ENCODE results near the gene ARFRP1.
A peak's percentile ranks its signal among the peaks of the same experiment; 100 is the strongest.

ARFRP1 gene, protein sequence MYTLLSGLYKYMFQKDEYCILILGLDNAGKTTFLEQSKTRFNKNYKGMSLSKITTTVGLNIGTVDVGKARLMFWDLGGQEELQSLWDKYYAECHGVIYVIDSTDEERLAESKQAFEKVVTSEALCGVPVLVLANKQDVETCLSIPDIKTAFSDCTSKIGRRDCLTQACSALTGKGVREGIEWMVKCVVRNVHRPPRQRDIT

GRCh38 chr20:63707558-63708300 is at the start of gene ARFRP1, which contains the start of gene ZGPAT:
Gene ARFRP1, minus strand, starts transcription at chr20:63707976. Its CDS starts 885 bp downstream, at chr20:63707091.
Gene ZGPAT, plus strand, starts transcription at chr20:63708039. Its CDS starts 542 bp downstream, at chr20:63708581.
- DNase-seq, result peak; percentile 61

GRCh38 chr20:63756648-63756991 is 48.8 kb upstream of the ARFRP1 start:
- DNase-seq, result no peak

DNA sequence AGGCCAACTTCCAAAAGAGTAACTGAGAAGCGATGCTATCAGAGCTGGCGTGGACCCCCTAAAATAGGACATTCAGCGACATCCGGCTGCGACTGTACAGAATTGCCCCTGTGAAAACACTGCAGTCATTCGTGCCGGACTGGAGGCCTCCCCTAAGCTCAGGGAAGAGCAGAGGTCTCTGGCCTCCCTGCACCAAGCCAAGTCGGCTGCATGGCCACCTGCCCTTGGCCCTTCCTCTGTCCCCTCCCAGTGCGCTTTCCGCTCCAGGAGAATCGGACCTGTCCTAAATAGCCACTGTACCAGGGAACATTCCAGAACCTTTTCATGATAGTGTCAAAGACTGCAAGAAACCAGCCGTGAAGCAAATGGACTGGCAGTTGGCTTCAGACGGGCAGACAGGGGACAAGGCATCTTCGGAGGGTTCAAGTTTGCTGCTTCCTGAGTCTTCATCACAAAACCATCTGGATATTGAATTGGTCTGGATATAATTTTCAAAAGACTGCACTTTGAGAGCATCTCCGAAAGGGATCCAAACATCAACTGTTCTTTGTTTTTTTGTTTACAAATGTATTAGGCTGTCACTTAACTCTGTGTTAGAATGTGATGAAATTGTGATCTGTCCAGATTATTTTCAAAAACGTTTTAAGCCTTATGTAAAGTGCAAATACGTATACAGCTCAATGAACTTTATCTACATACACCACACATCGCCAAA is 48.3 kb upstream of the ARFRP1 start:
- DNase-seq, result no peak

DNA sequence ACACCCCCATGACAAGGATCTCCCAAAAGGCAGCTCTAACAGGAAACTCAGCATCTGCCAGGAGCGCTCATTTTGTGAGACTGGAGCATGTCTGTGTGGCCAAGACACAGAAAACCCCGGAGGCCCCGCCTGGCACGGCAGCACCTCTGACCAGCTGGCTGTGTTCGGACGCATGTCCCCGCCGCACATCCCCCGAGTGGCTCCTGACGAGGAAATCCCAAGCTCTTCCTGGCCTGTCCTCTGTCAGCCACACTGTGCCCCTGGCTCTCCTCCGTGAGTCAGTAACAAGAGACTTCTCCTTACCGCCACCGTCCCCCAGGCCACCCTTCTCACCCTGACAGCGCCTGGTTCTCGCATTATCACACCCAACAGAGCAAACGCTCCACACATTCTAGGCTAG is 46.2 kb upstream of the ARFRP1 start:
- no peak for DNase-seq

GRCh38 chr20:63753381-63753780 is 45.6 kb upstream of the ARFRP1 start:
- DNase-seq, result no peak

DNA sequence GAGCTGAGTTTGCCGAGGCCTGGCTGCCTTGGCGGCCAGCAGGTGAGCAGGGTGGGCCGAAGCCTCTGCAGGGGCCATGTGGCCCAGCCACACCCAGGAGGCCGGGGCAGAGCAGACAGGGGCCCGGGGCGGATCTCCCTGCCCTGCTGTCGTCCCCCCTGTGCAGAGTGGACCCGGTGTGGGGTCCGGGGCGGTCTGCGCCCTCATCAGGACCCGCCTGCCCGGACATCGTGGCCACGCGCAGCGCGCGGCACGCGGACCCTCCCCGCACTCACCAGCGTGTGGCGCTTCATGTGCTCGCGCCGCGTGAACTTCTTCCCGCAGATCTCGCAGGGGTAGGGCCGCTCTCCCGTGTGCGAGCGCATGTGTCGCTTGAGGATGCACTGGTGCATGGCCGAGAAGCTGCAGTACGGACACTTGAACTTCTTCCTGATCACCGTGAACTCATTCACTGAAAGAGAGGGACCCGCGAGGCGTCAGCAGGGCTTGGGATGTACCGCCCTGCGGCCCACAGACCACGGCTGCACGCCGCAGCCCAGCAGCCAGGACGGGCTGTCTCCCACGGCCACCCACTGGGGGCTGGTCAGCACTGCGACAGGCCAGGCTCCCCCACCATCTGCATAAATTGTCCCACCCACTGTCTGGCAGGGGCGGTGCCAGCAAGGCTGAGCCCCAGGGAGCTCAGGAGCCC is 44.8 kb upstream of the ARFRP1 start:
- DNase-seq, result no peak

GRCh38 chr20:63751471-63752271 is 43.9 kb upstream of the ARFRP1 start:
- peak; percentile 30 for DNase-seq

GRCh38 chr20:63750807-63751470 is 43.2 kb upstream of the ARFRP1 start:
- DNase-seq, result no peak

DNA sequence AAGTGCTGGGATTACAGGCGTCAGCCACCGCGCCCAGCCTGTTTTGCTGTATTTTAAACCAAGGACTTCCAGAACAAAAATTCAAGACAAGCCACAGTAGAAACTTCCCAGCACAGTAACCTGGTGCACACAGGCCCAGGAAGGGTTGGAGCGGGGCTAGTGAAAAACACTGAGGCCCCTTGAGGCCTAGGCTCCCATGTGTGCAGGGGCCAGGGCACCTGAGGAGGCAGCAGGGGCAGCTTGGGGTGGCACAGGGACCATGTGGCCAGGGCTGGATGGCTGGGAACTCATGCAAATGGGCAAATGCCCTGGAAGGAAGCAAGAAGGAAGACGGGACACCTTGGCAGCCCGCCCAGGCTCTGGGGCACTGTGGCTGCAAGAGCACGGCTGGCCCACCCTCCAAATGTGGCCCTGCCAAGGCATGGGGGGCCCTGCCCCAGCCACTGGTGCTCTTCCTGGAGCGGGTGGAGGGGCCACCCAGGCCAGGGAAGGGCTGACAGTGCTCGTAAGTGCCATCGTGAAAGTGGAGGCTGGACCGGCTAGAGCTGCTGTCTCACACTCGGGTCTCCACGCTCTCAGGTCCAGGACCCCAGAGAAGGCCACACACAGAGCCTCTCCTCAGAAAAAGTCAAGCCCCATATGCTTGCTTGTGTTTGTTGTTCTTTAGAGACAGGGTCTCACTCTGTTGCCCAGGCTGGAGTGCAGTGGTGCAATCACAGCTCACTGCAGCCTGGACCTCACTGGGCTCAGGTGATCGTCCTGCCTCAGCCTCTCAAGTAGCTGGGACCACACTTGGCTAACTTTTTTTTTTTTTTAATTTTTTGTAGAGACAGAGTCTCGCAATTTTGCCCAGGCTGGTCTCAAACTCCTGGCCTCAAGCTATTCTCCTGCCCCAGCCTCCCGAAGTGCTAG is 42.1 kb upstream of the ARFRP1 start:
- no peak for DNase-seq

- DNase-seq, result no peak
Observed at GRCh38 chr20:63748934-63749270, 41.1 kb upstream of the ARFRP1 start.

GRCh38 chr20:63748070-63748933 is 40.5 kb upstream of the ARFRP1 start:
- DNase-seq, result no peak

DNA sequence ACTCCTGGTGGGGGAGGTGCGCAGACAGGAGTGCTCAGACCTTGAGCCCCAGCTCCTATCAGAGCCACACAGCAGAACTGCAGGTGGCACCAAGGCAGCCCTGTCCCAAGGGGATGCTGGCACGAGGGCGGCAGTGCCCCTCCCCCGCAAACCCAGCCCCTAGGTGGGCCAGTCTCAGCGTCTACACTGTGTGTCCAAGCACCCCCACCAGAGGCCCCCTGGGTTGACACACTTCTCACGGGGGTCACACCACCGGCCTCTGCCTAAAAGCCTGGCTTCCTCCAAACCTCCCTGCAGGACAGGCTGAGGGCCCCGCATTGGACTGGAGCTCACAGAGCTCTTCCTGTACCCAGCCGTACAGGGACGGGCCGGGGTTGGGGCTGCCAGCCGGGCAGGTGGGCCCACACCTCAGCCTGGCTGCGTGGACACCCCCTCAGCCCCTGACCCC is 39.9 kb upstream of the ARFRP1 start:
- no peak for DNase-seq

GRCh38 chr20:63746751-63747315 is 39.1 kb upstream of the ARFRP1 start:
- no peak for DNase-seq

DNA sequence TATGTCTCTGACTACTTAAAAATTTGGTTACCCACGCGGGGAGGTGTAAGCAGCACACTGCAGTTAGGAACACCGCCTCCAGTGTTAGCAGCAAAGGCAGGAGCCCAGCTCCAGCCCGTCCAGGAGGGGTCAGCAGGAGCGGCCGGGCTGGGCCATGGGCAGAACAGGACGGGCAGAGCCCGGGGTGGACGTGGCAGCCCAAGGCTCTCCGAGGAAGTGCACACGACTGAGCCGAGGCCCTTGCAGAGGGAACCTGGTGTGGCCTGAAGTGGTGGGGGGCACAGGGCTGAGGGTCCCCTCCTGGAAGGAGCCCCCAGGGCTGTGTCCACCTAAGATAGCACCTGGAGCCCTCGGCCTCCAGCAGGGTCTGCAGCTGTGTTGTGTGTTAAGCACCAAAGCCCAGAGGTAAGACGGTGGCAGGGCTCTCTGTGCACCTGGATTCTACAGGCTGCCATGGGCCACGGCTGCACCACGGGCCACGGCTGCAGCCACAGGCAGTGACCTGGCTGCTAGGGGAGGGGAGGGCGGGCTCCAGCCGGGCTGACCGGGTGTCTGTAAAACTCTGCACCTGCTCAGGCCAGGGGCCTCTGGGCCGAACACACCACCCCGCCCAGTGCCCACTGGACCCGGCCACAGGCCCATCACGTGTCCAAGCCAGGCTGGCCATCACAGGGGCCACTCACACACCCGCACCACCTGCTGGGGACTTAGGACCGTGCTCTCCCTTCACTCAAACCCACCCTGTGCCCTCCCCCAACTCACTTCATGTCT is 38.4 kb upstream of the ARFRP1 start:
- no peak for DNase-seq

GRCh38 chr20:63745424-63745805 is 37.6 kb upstream of the ARFRP1 start:
- DNase-seq, result no peak

- no peak for DNase-seq
Observed at GRCh38 chr20:63744574-63745423, 37.0 kb upstream of the ARFRP1 start.

DNA sequence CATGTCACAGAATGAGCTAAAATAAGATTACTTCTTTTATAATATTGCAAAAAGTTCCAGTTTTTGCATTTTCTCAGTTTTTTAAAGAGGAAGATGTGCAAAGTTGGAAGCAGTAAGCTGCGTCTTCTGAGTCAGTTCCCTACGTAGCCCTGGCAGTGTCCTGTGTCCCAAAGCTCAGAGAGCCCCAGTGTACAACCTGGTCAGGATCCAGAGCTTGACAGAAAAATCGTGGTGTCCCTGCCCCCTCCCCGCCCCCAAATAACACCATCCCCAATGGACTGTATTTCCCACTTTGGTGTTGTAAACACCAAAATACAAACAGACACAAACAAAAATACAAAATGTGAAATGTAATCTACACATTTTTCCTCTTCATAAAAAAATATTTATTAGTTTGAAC is 36.4 kb upstream of the ARFRP1 start:
- DNase-seq, result no peak
